Gastrocnemius medialis (tissue), 4 donors: ENCODE measurements around the gene CHKB.

Source experiments
- CTCF ChIP-seq, 5 experiments: fragments of 450-650 bp in 3 of 5; fragments of 200-600 bp in 2 of 5; sonication (generic) in 2 of 5; IDR thresholded peaks in 4 of 5; conservative IDR thresholded peaks in 1 of 5; 1 replicate in 4 of 5; 2 replicates in 1 of 5; pipeline ENCODE4 v1.5.1; 2016 to 2019; ENCODE audit warnings: antibody characterized with exemption in 5 of 5, mild to moderate bottlenecking in 3 of 5, moderate library complexity in 3 of 5
- POLR2A ChIP-seq, 2 donors: fragments of 450-650 bp; IDR thresholded peaks; one replicate each; pipeline ENCODE4 v1.6.1; 2017; ENCODE audit warnings: antibody characterized with exemption in 2 of 2, mild to moderate bottlenecking in 2 of 2, moderate library complexity in 2 of 2

GRCh38 chr22:50607659-50608020, 25.0 kb upstream of the CHKB start:
- TF ChIP-seq CTCF (IDR thresholded peaks at IDR 0.05 in 4 of 5, conservative IDR thresholded peaks at IDR 0.05 in 1 of 5) (no peak), POLR2A (IDR thresholded peaks at IDR 0.05) (no peak)
